Breast epithelium (tissue), 3 donors: ENCODE measurements around the gene PIN1.

Source experiments
- POLR2A ChIP-seq: fragments of 450-650 bp; IDR thresholded peaks from one replicate; pipeline ENCODE4 v1.6.1; 2016; ENCODE audit warnings: antibody characterized with exemption, mild to moderate bottlenecking, moderate library complexity
- POLR2AphosphoS5 ChIP-seq, 3 donors: sonication (generic); formaldehyde crosslinking; IDR thresholded peaks; one replicate each; pipeline ENCODE4 v1.6.1; 2017; ENCODE audit warnings: antibody characterized with exemption in 3 of 3
- TF ChIP-seq, protein P1 (sequence below), 3 donors: fragments of 450-650 bp; IDR thresholded peaks; one replicate each; pipeline ENCODE4 v1.5.1; 2016 to 2017; ENCODE audit warnings: antibody characterized with exemption in 3 of 3, mild to moderate bottlenecking in 3 of 3, moderate library complexity in 3 of 3

DNA sequence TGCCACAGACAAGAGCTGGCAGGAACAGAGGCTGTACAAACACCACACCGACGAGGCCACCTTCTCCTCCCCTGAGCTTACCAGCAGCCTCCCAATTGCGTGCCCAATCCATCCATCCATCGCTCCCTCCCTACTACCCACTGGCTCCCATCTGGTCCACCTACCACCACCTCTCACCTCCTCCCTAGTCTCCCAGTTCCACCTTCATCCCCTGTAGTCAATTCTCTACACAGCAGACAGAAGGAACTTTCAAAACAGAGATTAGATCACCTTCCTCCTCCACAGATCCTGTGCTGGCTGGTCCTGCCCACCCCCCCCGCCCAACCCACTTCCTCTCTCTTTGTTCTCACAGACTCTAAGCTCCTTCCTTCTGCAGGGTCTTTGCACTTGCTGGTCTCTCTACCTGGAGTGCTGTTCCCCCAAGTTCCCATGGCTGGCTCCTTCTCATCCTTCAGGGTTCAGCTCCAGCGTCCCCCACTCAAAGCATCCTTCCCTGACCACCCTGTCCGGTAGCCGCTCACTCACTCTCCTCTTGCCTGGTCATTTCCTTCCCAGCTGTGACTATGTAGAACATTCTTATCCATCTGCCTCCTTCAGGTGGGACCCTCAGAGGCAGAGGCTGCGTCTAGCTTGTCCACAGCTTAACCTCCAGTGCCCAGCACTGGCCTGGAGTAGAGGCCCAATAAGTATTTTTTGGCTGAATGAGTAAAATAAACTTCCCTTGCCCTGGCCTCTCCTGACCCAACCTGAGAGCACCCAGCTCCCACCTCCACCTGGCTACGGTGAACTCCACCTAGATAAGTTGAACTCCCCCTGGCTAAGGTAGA lies 23.0 kb downstream of the PIN1 start:
- TF ChIP-seq POLR2AphosphoS5 (IDR thresholded peaks at IDR 0.05) (no peak), POLR2A (no peak)
- TF ChIP-seq, protein P1, sequence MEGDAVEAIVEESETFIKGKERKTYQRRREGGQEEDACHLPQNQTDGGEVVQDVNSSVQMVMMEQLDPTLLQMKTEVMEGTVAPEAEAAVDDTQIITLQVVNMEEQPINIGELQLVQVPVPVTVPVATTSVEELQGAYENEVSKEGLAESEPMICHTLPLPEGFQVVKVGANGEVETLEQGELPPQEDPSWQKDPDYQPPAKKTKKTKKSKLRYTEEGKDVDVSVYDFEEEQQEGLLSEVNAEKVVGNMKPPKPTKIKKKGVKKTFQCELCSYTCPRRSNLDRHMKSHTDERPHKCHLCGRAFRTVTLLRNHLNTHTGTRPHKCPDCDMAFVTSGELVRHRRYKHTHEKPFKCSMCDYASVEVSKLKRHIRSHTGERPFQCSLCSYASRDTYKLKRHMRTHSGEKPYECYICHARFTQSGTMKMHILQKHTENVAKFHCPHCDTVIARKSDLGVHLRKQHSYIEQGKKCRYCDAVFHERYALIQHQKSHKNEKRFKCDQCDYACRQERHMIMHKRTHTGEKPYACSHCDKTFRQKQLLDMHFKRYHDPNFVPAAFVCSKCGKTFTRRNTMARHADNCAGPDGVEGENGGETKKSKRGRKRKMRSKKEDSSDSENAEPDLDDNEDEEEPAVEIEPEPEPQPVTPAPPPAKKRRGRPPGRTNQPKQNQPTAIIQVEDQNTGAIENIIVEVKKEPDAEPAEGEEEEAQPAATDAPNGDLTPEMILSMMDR (IDR thresholded peaks at IDR 0.05), result no peak
